ENCODE data around the gene SHBG.
"Not testable (repeated sequence)": the region's sequence is repeated elsewhere in the genome, so short reads cannot be mapped to it uniquely, and the experiment has no call there.

Gene SHBG

DNA sequence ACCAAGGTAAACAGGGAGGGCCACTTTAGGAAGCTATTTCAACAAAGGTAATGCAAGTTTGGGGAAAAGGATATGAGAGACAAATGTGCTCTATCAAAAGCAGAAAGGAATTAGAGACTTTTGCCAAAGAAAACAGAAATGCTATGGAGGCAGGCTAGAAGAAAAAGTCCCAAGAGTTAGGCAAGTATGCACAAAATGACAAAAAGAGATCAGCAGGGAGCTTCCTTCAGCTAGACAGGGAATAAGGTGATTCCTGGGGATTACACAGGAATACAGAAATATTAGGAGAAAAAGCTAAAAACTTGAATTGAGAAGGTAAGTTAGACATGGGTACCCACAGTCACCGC lies 17.7 kb upstream of the SHBG start:
- no peak for DNase-seq

GRCh38 chr17:7613769-7614424 lies 16.0 kb upstream of the SHBG start:
- DNase-seq = no peak

GRCh38 chr17:7614425-7615264 lies 15.3 kb upstream of the SHBG start, which contains the start of gene FXR2:
Gene FXR2 (minus strand): TSS chr17:7614897. CDS start chr17:7614532, 365 bp downstream.
- DNase-seq = peak; percentile 100

- no peak for DNase-seq
These were observed 14.6 kb upstream of the SHBG start for GRCh38 chr17:7615265-7615747.

GRCh38 chr17:7618608-7619007 lies 11.3 kb upstream of the SHBG start:
- no peak for DNase-seq

DNA sequence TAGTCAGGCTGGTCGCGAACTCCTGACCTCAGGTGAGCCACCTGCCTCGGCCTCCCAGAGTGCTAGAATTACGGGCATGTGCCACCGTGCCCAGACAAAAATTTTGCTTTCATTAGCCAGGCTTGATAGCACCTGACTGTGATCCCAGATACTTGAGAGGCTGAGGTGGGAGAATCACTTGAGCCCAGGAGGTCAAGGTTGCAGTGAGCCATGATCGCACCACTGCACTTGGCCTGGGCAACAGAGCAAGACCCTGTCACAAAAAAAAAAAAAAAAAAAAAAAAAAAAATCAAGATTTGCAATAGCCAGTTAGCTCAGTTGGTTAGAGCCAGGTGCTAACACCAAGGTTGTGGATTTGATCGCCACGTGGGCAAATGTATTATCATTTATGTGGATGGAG lies 9.1 kb upstream of the SHBG start:
- DNase-seq = no peak

- DNase-seq = no peak
These were observed 6.3 kb upstream of the SHBG start for GRCh38 chr17:7623661-7624060.

DNA sequence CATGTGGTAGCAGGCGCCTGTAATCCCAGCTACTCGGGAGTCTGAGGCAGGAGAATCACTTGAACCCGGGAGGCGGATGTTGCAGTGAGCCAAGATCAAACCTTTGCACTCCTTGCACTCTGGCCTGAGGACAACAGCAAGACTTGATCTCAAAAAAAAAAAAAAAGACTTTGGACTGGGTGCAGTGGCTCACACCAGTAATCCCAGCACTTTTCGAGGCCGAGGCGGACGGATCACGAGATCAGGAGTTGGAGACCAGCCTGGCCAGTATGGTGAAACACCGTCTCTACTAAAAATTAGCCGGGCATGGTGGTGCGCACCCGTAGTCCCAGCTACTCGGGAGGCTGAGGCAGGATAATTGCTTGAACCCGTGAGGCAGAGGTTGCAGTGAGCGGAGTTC lies 4.2 kb upstream of the SHBG start:
- DNase-seq = not testable (repeated sequence)

DNA sequence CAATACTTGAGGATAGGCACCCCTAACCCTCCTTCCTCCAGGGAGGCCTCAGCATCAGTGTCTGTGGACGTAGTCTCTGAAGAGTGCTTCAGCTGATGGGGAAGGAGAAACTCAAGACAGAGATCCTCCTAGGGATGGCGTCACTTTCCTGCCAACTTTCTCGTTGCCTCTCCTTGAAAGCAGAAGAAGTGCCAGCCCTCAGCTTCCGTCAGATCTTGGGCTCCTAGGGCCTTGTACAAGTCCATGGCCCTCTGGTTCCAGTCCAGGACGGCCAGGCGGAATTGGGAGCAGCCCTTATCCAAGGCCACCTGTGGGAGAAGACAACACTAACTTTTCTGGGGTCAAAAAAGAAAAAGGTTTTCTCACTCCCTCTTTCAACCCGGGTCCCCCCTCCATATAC lies 3.6 kb upstream of the SHBG start:
- DNase-seq = no peak

DNA sequence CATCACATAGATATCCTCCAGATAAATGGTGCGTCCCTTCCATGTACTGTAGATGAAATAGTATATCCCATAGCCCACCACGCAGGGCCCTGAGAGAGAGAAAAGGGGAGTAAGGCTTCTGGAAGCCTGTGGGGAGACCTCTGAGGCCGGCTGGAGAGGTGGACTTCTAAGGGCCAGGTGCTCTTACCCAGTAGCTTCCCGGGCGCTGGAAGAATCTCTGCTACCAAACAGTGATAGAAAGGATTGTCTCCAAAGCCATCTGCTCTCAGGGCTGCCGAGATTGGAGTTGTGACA lies 3.0 kb upstream of the SHBG start:
- no peak for DNase-seq

DNA sequence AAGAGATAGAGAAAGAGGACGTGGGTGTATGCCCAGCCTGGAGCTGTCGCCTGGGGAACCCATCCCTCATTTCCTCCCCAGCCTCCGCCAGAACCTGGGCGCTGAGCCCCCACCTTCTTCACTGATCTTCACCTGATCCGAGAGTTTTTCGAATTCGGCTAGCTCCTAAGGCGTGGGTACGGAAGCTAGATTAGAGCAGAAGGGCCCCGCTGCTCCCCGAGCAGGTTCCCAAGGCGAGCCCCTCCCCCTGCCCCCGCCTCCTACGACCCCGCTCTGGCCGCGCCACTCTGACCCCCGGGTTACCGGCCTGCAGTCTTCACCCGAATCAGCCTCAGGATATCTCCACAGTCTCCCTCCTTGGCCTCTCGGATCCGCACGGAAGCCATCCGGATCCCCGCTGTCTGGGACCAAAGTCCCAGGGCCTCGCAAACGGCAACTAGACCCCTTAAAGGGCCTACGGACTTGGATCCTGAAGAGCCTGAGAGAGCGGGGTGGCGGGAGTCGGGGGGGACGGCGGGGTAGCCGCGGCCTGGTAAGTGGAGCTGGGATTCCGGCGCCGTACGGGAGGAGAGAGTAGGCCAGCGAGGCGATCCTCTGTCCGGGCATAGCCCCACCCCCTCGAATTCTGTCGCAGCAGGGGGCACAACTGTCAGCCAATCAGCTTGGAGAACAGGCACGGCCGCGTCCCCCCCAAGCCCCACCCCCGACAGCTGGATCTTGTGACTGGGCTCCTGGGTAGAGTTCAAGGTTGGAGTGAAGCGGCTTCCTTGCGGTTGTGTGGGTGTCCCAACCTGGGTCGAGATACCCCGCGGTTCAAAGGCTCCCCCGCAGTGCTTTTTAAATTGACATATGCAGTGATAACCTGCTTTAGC lies 2.4 kb upstream of the SHBG start, which contains the start of gene SAT2:
SAT2 (minus strand) TSS at position 572 of the 872 bp plus-strand sequence; CDS start at position 386, 186 bp downstream.
- peak; percentile 96 to 97 for DNase-seq

- DNase-seq = no peak
These were observed 1.8 kb downstream of the SHBG start for GRCh38 chr17:7631398-7632380.

DNA sequence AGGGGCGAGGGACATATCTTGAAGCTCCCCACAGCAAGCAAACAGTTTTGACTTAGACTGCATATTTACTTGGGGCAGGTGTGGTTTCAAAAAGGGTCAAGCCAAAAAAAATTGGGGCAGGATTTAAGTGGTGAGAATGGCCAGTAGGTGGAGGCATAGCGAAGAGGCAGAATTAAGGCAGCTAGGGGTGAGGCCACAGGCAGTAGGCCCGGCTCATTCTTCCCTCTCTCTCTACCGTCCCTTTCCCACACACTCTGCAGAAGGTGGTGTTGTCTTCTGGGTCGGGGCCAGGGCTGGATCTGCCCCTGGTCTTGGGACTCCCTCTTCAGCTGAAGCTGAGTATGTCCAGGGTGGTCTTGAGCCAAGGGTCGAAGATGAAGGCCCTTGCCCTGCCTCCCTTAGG lies 2.6 kb downstream of the SHBG start:
- peak; percentile 52 to 65 for DNase-seq

GRCh38 chr17:7633093-7633492 lies 3.2 kb downstream of the SHBG start:
- no peak for DNase-seq

DNA sequence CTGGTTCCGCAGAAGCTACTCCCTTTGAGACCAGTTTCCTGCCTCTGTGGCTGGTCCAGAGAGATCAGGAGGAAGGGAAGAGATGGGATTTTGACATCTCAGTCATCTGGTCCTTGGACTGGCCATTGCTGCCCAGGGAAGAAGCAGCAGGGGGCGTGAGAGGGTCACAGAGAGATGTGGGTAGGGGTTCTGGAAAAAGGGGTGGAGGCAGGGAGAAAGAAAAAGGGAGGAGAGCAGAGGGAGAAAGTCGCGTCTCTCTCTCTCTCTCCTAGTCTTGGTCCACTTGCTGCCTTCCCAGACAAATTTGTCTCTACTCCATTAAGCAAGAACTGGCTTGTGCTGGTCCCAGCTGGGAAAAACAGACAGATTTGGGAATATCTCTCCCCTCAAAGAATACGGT lies 4.4 kb downstream of the SHBG start:
- DNase-seq = peak; percentile 61 to 62

DNA sequence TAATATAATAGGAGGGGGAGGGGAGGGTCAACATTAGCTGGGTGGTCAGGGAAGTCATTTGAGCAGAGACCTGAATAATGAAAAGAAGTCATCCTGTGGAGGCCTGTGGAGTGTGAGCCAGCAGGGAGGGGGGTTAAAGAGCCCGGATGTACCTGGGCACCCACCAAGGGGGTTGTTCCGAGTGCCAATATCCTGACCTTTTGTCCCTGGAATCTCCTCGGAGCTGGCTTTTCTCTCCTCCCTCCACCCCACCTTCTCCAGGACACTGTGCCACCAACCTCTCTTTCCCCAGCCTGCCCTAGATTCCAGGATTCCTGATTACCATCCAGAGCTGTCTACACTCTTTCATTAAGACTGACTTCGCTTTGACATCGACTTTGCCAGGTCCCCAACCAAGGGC lies 6.2 kb downstream of the SHBG start:
- no peak for DNase-seq

- DNase-seq = no peak
These were observed 10.8 kb downstream of the SHBG start for GRCh38 chr17:7640783-7641182.

DNA sequence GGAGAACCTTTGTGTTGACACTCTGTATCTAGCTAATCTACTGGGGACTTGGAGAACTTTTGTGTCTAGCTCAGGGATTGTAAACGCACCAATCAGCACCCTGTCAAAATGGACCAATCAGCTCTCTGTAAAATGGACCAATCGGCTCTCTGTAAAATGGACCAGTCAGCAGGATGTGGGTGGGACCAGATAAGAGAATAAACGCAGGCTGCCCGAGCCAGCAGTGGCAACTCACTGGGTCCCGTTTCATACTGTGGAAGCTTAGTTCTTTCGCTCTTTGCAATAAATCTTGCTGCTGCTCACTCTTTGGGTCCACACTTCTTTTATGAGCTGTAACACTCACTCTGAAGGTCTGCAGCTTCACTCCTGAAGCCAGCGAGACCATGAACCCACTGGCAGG lies 11.7 kb downstream of the SHBG start:
- DNase-seq = not testable (repeated sequence)

DNA sequence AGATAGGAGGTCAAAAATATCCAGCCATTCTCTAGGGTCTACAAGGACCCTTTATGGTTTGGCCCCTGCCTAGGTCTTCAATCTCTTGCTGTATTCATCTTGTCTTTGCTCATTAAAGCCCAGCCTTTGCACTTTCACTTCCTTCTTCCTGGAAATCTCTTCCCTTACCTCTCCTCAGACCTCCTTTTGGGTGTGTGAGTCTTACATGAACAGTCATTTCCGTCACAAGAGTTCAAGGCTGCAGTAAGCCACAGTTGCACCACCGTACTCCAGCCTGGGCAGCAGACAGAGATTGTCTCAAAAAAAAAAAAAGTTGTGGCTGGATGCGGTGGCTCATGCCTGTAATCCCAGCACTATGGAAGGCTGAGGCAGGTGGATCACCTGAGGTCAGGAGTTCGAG lies 14.8 kb downstream of the SHBG start:
- no peak for DNase-seq

GRCh38 chr17:7646457-7646856 lies 16.5 kb downstream of the SHBG start:
- no peak for DNase-seq

- no peak for DNase-seq
These were observed 17.1 kb downstream of the SHBG start for GRCh38 chr17:7647018-7647417.

DNA sequence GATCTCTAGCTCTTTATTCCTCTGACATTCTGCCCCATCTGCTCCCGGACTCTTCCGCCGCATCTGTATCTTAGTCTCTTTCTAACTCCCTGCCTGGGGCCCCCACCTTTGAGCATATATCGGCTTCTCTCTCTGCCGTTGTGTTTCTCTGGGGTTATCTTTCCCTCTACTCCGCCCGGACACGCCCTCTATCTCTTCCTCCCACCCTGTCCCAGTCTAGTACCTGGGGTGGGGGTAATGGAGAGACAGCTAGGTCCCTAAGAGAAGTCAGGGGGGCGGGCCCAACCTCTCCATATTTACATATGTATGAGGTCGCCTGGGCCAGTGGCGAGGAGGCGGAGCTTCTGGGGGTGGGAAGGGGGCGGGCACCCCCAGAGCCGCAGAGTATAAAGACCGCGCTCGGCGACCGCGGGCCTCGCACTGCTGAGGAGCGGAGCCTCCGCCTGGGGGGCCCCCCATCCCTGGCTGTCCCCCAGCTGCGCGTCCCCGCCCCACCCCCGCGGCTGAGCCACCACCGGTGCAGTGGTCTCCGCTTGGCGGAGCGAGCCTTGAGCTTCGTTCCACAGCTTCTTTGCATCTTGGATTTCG lies 20.7 kb downstream of the SHBG start, which contains the start of gene ATP1B2:
ATP1B2 (plus strand) TSS at position 418 of the 588 bp plus-strand sequence. CDS start 593 bp downstream, outside the sequence.
- peak in 1 of 2 experiments; percentile 40 for DNase-seq

All from SHP77 (cell line).